ENCODE data around the gene SPDYE4. TPM values are rescaled to one million over a fixed set of nuclear protein-coding genes. Genes with fewer than 3 reads are reported as not detected.

Gene SPDYE4
- total RNA-seq, 2 donors from 2014 or later: not detected

- Histone ChIP-seq H3K27me3 (replicated peaks; ENCODE audit: insufficient read depth) (no peaks in the 10 kb centered on the region), H3K36me3 (no peaks in the 10 kb centered on the region), H3K9me3 (no peaks in the 10 kb centered on the region), H3K27ac (no peak overlapping the region), H3K4me3 (no peak overlapping the region), H3K4me1 (ENCODE audit: control insufficient read depth in 1 of 2, low read depth in 2 of 2) (peaks cover 0 to 42% of the 10 kb centered on the region in 2 donors)
- no peak for ATAC-seq (ENCODE audit: insufficient number of reproducible peaks, low FRiP score, low read depth)
- no peak for DNase-seq (ENCODE audit: low spot score)
- no peak for TF ChIP-seq CTCF (IDR thresholded peaks at IDR 0.05)
Measured at GRCh38 chr17:8724451-8724850, 33.9 kb downstream of the SPDYE4 start.

GRCh38 chr17:8720596-8720995 lies 37.8 kb downstream of the SPDYE4 start:
- ATAC-seq (ENCODE audit: insufficient number of reproducible peaks, low FRiP score, low read depth) (no peak), DNase-seq (ENCODE audit: low spot score) (no peak)
- Histone ChIP-seq H3K27me3 (replicated peaks; ENCODE audit: insufficient read depth) (no peaks in the 10 kb centered on the region), H3K4me3 (no peak overlapping the region), H3K9me3 (no peaks in the 10 kb centered on the region), H3K36me3 (no peaks in the 10 kb centered on the region), H3K27ac (no peak overlapping the region), H3K4me1 (ENCODE audit: control insufficient read depth in 1 of 2, low read depth in 2 of 2) (peaks cover 0 to 28% of the 10 kb centered on the region in 2 donors)
- TF ChIP-seq CTCF (IDR thresholded peaks at IDR 0.05): no peak

- Histone ChIP-seq H3K27ac (no peak overlapping the region), H3K4me3 (no peak overlapping the region), H3K4me1 (ENCODE audit: control insufficient read depth in 1 of 2, low read depth in 2 of 2) (peaks cover 0 to 18% of the 10 kb centered on the region in 2 donors), H3K9me3 (no peaks in the 10 kb centered on the region), H3K36me3 (no peaks in the 10 kb centered on the region), H3K27me3 (replicated peaks; ENCODE audit: insufficient read depth) (no peaks in the 10 kb centered on the region)
- TF ChIP-seq CTCF (IDR thresholded peaks at IDR 0.05): no peak
- ATAC-seq (ENCODE audit: insufficient number of reproducible peaks, low FRiP score, low read depth) (no peak), DNase-seq (ENCODE audit: low spot score) (no peak)
Measured at GRCh38 chr17:8719291-8720246, 38.8 kb downstream of the SPDYE4 start.

GRCh38 chr17:8718001-8718563 lies 40.3 kb downstream of the SPDYE4 start:
- no peaks in the 10 kb centered on the region for H3K36me3 ChIP-seq
- peaks cover 0 to 14% of the 10 kb centered on the region in 2 donors for H3K4me1 ChIP-seq (ENCODE audit: control insufficient read depth in 1 of 2, low read depth in 2 of 2)
- DNase-seq (ENCODE audit: low spot score): no peak
- no peak for TF ChIP-seq CTCF (IDR thresholded peaks at IDR 0.05)
- no peak overlapping the region for H3K4me3 ChIP-seq
- no peaks in the 10 kb centered on the region for H3K9me3 ChIP-seq
- H3K27me3 ChIP-seq (replicated peaks; ENCODE audit: insufficient read depth): no peaks in the 10 kb centered on the region
- no peak for ATAC-seq (ENCODE audit: insufficient number of reproducible peaks, low FRiP score, low read depth)
- H3K27ac ChIP-seq: no peak overlapping the region

GRCh38 chr17:8713878-8714277 lies 44.5 kb downstream of the SPDYE4 start:
- no peaks in the 10 kb centered on the region for H3K9me3 ChIP-seq
- no peaks in the 10 kb centered on the region for H3K36me3 ChIP-seq
- H3K4me3 ChIP-seq: no peak overlapping the region
- H3K27me3 ChIP-seq (replicated peaks; ENCODE audit: insufficient read depth): no peaks in the 10 kb centered on the region
- no peak overlapping the region for H3K27ac ChIP-seq
- no peak for ATAC-seq (ENCODE audit: insufficient number of reproducible peaks, low FRiP score, low read depth)
- TF ChIP-seq CTCF (IDR thresholded peaks at IDR 0.05): no peak
- H3K4me1 ChIP-seq (ENCODE audit: control insufficient read depth in 1 of 2, low read depth in 2 of 2): peaks cover 3 to 23% of the 10 kb centered on the region in 2 donors
- DNase-seq (ENCODE audit: low spot score): no peak
